HepG2 (cell line): ENCODE measurements around the gene IRF2. TPM values are rescaled to one million over a fixed set of nuclear protein-coding genes. Genes with fewer than 3 reads are reported as not detected.

Experiments
- CBX5 ChIP-seq: sonication (generic); formaldehyde crosslinking; IDR thresholded peaks from 2 replicates; pipeline ENCODE4 v1.4.0; 2020; ENCODE audit warnings: missing genetic modification reagents, borderline replicate concordance
- GMEB2 ChIP-seq: IDR thresholded peaks from 2 replicates; pipeline ENCODE4 v1.6.1; 2016; ENCODE audit warnings: missing biosample characterization, missing genetic modification reagents, low read depth
- KLF13 ChIP-seq: sonication (generic); formaldehyde crosslinking; IDR thresholded peaks from 2 replicates; pipeline ENCODE4 v1.4.0; 2020; ENCODE audit warnings: mild to moderate bottlenecking, missing genetic modification reagents
- MEF2D ChIP-seq: sonication (generic); formaldehyde crosslinking; IDR thresholded peaks from 2 replicates; pipeline ENCODE4 v1.5.1; 2020; ENCODE audit warnings: mild to moderate bottlenecking, missing genetic modification reagents
- MIER2 ChIP-seq: IDR thresholded peaks from 2 replicates; pipeline ENCODE4 v1.6.1; 2016; ENCODE audit warnings: missing biosample characterization, missing genetic modification reagents
- MIER3 ChIP-seq: IDR thresholded peaks from 2 replicates; pipeline ENCODE4 v1.6.1; 2016; ENCODE audit warnings: missing compliant biosample characterization, borderline replicate concordance
- NCOA2 ChIP-seq: sonication (generic); formaldehyde crosslinking; IDR thresholded peaks from 2 replicates; pipeline ENCODE4 v1.8.0; 2022; ENCODE audit warnings: inconsistent platforms
- NFIB ChIP-seq: sonication (generic); formaldehyde crosslinking; IDR thresholded peaks from 2 replicates; pipeline ENCODE4 v1.9.0; 2021; ENCODE audit warnings: missing genetic modification reagents, mild to moderate bottlenecking, borderline replicate concordance
- PCBP1 ChIP-seq: fragments of 200-400 bp; formaldehyde crosslinking; IDR thresholded peaks from 2 replicates; pipeline ENCODE4 v1.6.1; 2017; ENCODE audit warnings: mild to moderate bottlenecking, low read depth, low read length, borderline replicate concordance
- SMAD3 ChIP-seq: sonication (generic); formaldehyde crosslinking; IDR thresholded peaks from 2 replicates; pipeline ENCODE4 v1.4.0; 2020; ENCODE audit warnings: missing genetic modification reagents
- TMF1 ChIP-seq: sonication (generic); formaldehyde crosslinking; IDR thresholded peaks from 2 replicates; pipeline ENCODE4 v1.8.1; 2022; ENCODE audit warnings: low read depth, missing genetic modification reagents
- WIZ ChIP-seq: sonication (generic); formaldehyde crosslinking; IDR thresholded peaks from 2 replicates; pipeline ENCODE4 v1.5.1; 2020; ENCODE audit warnings: mild to moderate bottlenecking, missing genetic modification reagents
- ZBTB42 ChIP-seq: sonication (generic); formaldehyde crosslinking; IDR thresholded peaks from 2 replicates; pipeline ENCODE4 v1.5.0; 2020; ENCODE audit warnings: mild to moderate bottlenecking, missing genetic modification reagents
- ZFX ChIP-seq: sonication (generic); formaldehyde crosslinking; IDR thresholded peaks from 2 replicates; pipeline ENCODE4 v1.4.0; 2020; ENCODE audit warnings: mild to moderate bottlenecking, low read depth, missing genetic modification reagents, moderate library complexity
- ZNF331 ChIP-seq: sonication (generic); formaldehyde crosslinking; IDR thresholded peaks from 2 replicates; pipeline ENCODE4 v1.4.0; 2020; ENCODE audit warnings: missing genetic modification reagents
- ZNF484 ChIP-seq: sonication (generic); formaldehyde crosslinking; IDR thresholded peaks from 2 replicates; pipeline ENCODE4 v1.5.1; 2020; ENCODE audit warnings: mild to moderate bottlenecking, low read depth, missing genetic modification reagents, borderline replicate concordance
- ZNF501 ChIP-seq: sonication (generic); formaldehyde crosslinking; IDR thresholded peaks from 2 replicates; pipeline ENCODE4 v1.5.1; 2020; ENCODE audit warnings: mild to moderate bottlenecking, moderate library complexity, missing genetic modification reagents
- ZNF816 ChIP-seq: sonication (generic); formaldehyde crosslinking; IDR thresholded peaks from 2 replicates; pipeline ENCODE4 v1.8.0; 2022; ENCODE audit warnings: missing genetic modification reagents, mild to moderate bottlenecking, borderline replicate concordance
- ZSCAN21 ChIP-seq: sonication (generic); formaldehyde crosslinking; IDR thresholded peaks from 2 replicates; pipeline ENCODE4 v1.8.0; 2022; ENCODE audit warnings: mild to moderate bottlenecking, missing genetic modification reagents, moderate library complexity, borderline replicate concordance
- polyA plus RNA-seq, 8 experiments: library from polyadenylated mRNA; depleted of rRNA in 3 of 8; stranded (reverse) in 7 of 8; unstranded in 1 of 8; fragments of >200 nt; fragmentation: Illumina TruSeq in 4 of 8; extraction: Trizol in 4 of 8; gene quantifications; 2 replicates each; pipeline versions ENCODE4 v1.2.1 to v1.2.3, GENCODE V29; 2011 to 2016; ENCODE audit warnings: low read depth in 4 of 8, missing spikeins in 1 of 8, mixed read lengths in 1 of 8; ENCODE audit not compliant: insufficient read depth in 1 of 8
- total RNA-seq, 5 experiments: library from RNA; depleted of rRNA; stranded (reverse); fragments of >200 nt; fragmentation: Illumina TruSeq; extraction: Trizol; gene quantifications; 2 replicates each; pipeline ENCODE4 v1.2.3, GENCODE V29; 2016; ENCODE audit warnings: low read depth in 1 of 5
- TF ChIP-seq, protein P1 (sequence below): sonication (generic); formaldehyde crosslinking; IDR thresholded peaks from 2 replicates; pipeline ENCODE4 v1.5.0; 2020; ENCODE audit warnings: missing genetic modification reagents, mild to moderate bottlenecking, borderline replicate concordance
- TF ChIP-seq, protein P2 (sequence below): sonication (generic); formaldehyde crosslinking; IDR thresholded peaks from 2 replicates; pipeline ENCODE4 v1.4.0; 2020; ENCODE audit warnings: missing genetic modification reagents
- TF ChIP-seq, protein P3 (sequence below): sonication (generic); formaldehyde crosslinking; conservative IDR thresholded peaks from 2 replicates; pipeline ENCODE4 v1.8.0; 2022; ENCODE audit warnings: missing genetic modification reagents

Gene IRF2
- total and polyA plus RNA-seq, 2 of the 13 experiments (the other 11 are each of a cell fraction or from before 2014, with no cell fraction given): 15.5 to 28.8 TPM

- TF ChIP-seq ZNF501 (CRISPR knock-in tag) (peak; percentile 75), NFIB (CRISPR knock-in tag) (no peak), ZBTB42 (no peak), CBX5 (peak; percentile 53; the same call in 1 of the 2 replicates), WIZ (CRISPR knock-in tag) (no peak), TMF1 (CRISPR knock-in tag) (no peak), MEF2D (CRISPR knock-in tag) (no peak; the same call in 1 of the 2 replicates), NCOA2 (peak; percentile 92), ZFX (CRISPR knock-in tag) (peak; percentile 63), MIER3 (CRISPR knock-in tag) (0 out of 2 replicates have a peak, but pooled peaks have one; percentile 62), KLF13 (CRISPR knock-in tag) (no peak), SMAD3 (CRISPR knock-in tag) (peak; percentile 75; the same call in 1 of the 2 replicates), PCBP1 (no peak), ZSCAN21 (peak; percentile 41; the same call in 1 of the 2 replicates), GMEB2 (no peak), ZNF484 (CRISPR knock-in tag) (no peak), ZNF816 (CRISPR knock-in tag) (peak; percentile 27; the same call in 1 of the 2 replicates), MIER2 (CRISPR knock-in tag) (no peak; the same call in 1 of the 2 replicates), ZNF331 (CRISPR knock-in tag) (peak; percentile 96)
- TF ChIP-seq, protein P1, sequence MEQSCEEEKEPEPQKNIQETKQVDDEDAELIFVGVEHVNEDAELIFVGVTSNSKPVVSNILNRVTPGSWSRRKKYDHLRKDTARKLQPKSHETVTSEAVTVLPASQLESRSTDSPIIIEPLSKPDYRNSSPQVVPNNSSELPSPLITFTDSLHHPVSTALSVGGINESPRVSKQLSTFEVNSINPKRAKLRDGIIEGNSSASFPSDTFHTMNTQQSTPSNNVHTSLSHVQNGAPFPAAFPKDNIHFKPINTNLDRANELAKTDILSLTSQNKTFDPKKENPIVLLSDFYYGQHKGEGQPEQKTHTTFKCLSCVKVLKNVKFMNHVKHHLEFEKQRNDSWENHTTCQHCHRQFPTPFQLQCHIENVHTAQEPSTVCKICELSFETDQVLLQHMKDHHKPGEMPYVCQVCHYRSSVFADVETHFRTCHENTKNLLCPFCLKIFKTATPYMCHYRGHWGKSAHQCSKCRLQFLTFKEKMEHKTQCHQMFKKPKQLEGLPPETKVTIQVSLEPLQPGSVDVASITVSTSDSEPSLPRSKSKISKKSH (CRISPR knock-in tag): no peak
- TF ChIP-seq, protein P2, sequence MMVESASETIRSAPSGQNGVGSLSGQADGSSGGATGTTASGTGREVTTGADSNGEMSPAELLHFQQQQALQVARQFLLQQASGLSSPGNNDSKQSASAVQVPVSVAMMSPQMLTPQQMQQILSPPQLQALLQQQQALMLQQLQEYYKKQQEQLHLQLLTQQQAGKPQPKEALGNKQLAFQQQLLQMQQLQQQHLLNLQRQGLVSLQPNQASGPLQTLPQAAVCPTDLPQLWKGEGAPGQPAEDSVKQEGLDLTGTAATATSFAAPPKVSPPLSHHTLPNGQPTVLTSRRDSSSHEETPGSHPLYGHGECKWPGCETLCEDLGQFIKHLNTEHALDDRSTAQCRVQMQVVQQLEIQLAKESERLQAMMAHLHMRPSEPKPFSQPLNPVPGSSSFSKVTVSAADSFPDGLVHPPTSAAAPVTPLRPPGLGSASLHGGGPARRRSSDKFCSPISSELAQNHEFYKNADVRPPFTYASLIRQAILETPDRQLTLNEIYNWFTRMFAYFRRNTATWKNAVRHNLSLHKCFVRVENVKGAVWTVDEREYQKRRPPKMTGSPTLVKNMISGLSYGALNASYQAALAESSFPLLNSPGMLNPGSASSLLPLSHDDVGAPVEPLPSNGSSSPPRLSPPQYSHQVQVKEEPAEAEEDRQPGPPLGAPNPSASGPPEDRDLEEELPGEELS (CRISPR knock-in tag): peak; percentile 73
- TF ChIP-seq, protein P3, sequence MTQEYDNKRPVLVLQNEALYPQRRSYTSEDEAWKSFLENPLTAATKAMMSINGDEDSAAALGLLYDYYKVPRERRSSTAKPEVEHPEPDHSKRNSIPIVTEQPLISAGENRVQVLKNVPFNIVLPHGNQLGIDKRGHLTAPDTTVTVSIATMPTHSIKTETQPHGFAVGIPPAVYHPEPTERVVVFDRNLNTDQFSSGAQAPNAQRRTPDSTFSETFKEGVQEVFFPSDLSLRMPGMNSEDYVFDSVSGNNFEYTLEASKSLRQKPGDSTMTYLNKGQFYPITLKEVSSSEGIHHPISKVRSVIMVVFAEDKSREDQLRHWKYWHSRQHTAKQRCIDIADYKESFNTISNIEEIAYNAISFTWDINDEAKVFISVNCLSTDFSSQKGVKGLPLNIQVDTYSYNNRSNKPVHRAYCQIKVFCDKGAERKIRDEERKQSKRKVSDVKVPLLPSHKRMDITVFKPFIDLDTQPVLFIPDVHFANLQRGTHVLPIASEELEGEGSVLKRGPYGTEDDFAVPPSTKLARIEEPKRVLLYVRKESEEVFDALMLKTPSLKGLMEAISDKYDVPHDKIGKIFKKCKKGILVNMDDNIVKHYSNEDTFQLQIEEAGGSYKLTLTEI: no peak
Measured at GRCh38 chr4:184348311-184349233, 125.8 kb downstream of the IRF2 start (continued).
